SU-DHL-6 (cell line): ENCODE results near the gene SUGCT.

Experiments used
- H2AFZ ChIP-seq: fragments of 200-600 bp; sonication (generic); 2 replicates; pipeline ENCODE4 v1.6.1; 2014; ENCODE audit warnings: low read depth, mild to moderate bottlenecking, moderate library complexity, mixed read lengths, antibody characterized with exemption, low read length; ENCODE audit not compliant: severe bottlenecking
- H3F3A ChIP-seq: fragments of 200-600 bp; shearing (Covaris generic); 2 replicates; pipeline ENCODE4 v1.6.0; 2016; ENCODE audit warnings: antibody characterized with exemption, mild to moderate bottlenecking; ENCODE audit not compliant: insufficient read depth
- H3K27ac ChIP-seq: fragments of 200-600 bp; sonication (generic); 2 replicates; pipeline ENCODE4 v1.5.1; 2016; ENCODE audit warnings: low read depth, mild to moderate bottlenecking, low read length, moderate library complexity, mixed read lengths
- H3K27me3 ChIP-seq: fragments of 200-600 bp; sonication (generic), shearing (Covaris generic); 2 replicates; pipeline ENCODE4 v1.6.0; 2014; ENCODE audit warnings: mild to moderate bottlenecking, low read length
- H3K36me3 ChIP-seq: fragments of 200-600 bp; sonication (generic); 2 replicates; pipeline ENCODE4 v1.6.1; 2014; ENCODE audit warnings: mild to moderate bottlenecking, low read length, mixed read lengths
- H3K4me2 ChIP-seq: fragments of 300-600, 200-600 bp; shearing (Covaris generic), sonication (generic); 2 replicates; pipeline ENCODE4 v1.6.0; 2014; ENCODE audit warnings: low read length, low read depth, mild to moderate bottlenecking; ENCODE audit not compliant: poor library complexity, severe bottlenecking
- H3K4me3 ChIP-seq: fragments of 200-600 bp; sonication (generic); 2 replicates; pipeline ENCODE4 v1.5.1; 2014; ENCODE audit warnings: antibody characterized with exemption, low read length, mild to moderate bottlenecking, mixed read lengths; ENCODE audit not compliant: insufficient read depth, poor library complexity, severe bottlenecking
- H3K79me2 ChIP-seq: fragments of 200-600 bp; sonication (generic); 2 replicates; pipeline ENCODE4 v1.6.1; 2014; ENCODE audit warnings: mild to moderate bottlenecking, low read length, moderate library complexity; ENCODE audit not compliant: insufficient read depth
- H3K9ac ChIP-seq: fragments of 200-600 bp; sonication (generic); 2 replicates; pipeline ENCODE4 v1.7.0; 2014; ENCODE audit warnings: mild to moderate bottlenecking, low read length
- H3K9me2 ChIP-seq: fragments of 200-600 bp; sonication (generic); replicated peaks from 2 replicates; pipeline ENCODE4 v1.6.1; 2014; ENCODE audit warnings: low read length; ENCODE audit not compliant: insufficient read depth
- H3K9me3 ChIP-seq: fragments of 200-600 bp; sonication (generic); 2 replicates; pipeline ENCODE4 v1.6.1; 2014; ENCODE audit warnings: low read length, mixed read lengths; ENCODE audit not compliant: insufficient read depth
- H4K20me1 ChIP-seq: fragments of 200-600 bp; sonication (generic); 2 replicates; pipeline ENCODE4 v1.6.1; 2014; ENCODE audit warnings: low read depth, mild to moderate bottlenecking, antibody characterized with exemption, low read length, moderate library complexity, mixed read lengths
- EZH2phosphoT487 ChIP-seq: fragments of 200-600 bp; sonication (generic), shearing (Covaris generic); conservative IDR thresholded peaks from 2 replicates; pipeline ENCODE4 v1.6.1; 2018; ENCODE audit warnings: mild to moderate bottlenecking, antibody characterized with exemption, low read length, moderate library complexity, mixed read lengths
- TF ChIP-seq, protein P1 (sequence below): fragments of 200-600 bp; sonication (generic); IDR thresholded peaks from one replicate; pipeline ENCODE4 v1.5.1; 2017; ENCODE audit warnings: antibody characterized with exemption, mild to moderate bottlenecking, low read length, moderate library complexity; ENCODE audit not compliant: insufficient read depth, poor library complexity, severe bottlenecking

The SUGCT gene

GRCh38 chr7:40457776-40458480 lies 323.1 kb downstream of the SUGCT start:
- H3K27me3 ChIP-seq: no peaks in the 10 kb centered on the region

DNA sequence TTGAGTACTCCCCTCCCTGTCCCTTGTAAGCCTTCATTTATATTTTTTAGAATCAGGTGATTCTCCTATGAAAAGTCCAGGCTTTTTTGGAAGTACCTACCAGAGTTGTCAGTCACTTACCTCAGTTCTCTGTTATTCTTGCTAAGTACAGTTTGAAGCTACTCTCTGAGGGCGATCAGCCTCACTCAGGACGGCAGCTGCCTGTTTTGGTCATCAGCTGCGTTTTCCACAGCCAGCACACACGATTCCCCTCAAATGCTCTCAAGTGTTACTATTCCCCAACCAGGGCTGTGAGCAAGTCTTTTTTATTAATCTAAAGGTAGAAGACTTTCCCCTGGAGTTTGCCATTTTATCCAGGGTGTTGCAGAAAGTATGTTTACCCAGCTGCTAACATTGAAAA lies 328.6 kb downstream of the SUGCT start:
- no peaks in the 10 kb centered on the region for H3K27me3 ChIP-seq
- H3K9me3 ChIP-seq: no peaks in the 10 kb centered on the region
- TF ChIP-seq, protein P1, sequence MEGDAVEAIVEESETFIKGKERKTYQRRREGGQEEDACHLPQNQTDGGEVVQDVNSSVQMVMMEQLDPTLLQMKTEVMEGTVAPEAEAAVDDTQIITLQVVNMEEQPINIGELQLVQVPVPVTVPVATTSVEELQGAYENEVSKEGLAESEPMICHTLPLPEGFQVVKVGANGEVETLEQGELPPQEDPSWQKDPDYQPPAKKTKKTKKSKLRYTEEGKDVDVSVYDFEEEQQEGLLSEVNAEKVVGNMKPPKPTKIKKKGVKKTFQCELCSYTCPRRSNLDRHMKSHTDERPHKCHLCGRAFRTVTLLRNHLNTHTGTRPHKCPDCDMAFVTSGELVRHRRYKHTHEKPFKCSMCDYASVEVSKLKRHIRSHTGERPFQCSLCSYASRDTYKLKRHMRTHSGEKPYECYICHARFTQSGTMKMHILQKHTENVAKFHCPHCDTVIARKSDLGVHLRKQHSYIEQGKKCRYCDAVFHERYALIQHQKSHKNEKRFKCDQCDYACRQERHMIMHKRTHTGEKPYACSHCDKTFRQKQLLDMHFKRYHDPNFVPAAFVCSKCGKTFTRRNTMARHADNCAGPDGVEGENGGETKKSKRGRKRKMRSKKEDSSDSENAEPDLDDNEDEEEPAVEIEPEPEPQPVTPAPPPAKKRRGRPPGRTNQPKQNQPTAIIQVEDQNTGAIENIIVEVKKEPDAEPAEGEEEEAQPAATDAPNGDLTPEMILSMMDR: no peak
- no peak for TF ChIP-seq EZH2phosphoT487
- H2AFZ ChIP-seq: no peak overlapping the region
- H3K79me2 ChIP-seq: no peaks in the 10 kb centered on the region
- H3F3A ChIP-seq: no peaks in the 10 kb centered on the region
- no peaks in the 10 kb centered on the region for H3K9me2 ChIP-seq
- no peak overlapping the region for H3K9ac ChIP-seq
- no peak overlapping the region for H3K27ac ChIP-seq
- no peak overlapping the region for H3K4me2 ChIP-seq
- no peak overlapping the region for H3K4me3 ChIP-seq
- no peaks in the 10 kb centered on the region for H3K36me3 ChIP-seq
- H4K20me1 ChIP-seq: no peaks in the 10 kb centered on the region

More at GRCh38 chr7:40457776-40458480, 323.1 kb downstream of the SUGCT start:
- Histone ChIP-seq H3K4me2 (no peak overlapping the region), H3K9ac (no peak overlapping the region), H3K4me3 (no peak overlapping the region), H2AFZ (no peak overlapping the region), H3K9me2 (no peaks in the 10 kb centered on the region), H3K79me2 (no peaks in the 10 kb centered on the region), H3K9me3 (no peaks in the 10 kb centered on the region), H4K20me1 (no peaks in the 10 kb centered on the region), H3F3A (no peaks in the 10 kb centered on the region), H3K36me3 (no peaks in the 10 kb centered on the region), H3K27ac (no peak overlapping the region)
- TF ChIP-seq EZH2phosphoT487: no peak
- TF ChIP-seq, protein P1: no peak

DNA sequence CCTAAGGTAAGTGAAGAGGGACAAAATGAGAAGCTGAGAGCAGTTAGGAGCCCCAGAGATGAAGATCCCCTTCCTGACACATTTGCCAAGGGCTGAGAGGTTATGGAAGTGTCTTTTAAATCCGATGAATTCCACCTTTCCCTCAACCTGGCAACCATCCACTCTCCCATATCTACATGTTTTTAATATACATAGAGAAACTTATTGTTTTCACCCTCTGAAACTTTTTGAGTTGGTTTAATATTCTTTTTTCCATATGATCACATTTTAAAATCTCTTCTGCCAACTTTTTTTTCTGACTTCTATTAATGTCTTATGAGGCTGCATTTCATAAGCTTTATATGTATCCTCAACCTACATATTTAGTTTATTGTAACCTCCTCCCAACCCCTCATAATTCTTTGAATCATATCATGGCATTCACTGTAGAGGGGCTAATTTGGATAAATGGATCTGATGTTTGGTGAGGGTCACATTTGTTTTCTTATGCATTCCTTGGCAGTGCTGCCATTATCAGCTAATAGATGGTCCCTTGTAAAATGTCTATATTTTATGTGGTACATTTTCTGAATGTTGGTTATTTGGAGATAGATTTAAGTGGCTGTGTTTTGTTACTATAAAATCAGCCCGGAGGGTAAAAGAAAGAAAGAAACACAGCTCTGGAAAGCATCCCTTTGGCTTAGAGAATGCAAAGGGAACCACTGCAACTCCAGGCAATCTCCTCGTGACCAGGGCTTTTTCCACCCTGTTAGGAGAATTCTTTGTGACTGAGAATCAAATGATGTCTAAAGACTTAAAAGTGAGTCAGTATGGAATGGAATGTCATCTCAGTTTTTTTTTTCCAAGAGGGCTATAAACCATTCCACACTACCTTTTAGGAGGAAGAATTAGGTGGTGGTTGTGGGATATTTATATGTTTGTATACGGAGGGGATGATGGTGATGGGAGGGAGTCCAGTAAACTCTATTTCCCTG lies 334.4 kb downstream of the SUGCT start:
- Histone ChIP-seq H3K36me3 (no peaks in the 10 kb centered on the region), H3F3A (no peaks in the 10 kb centered on the region), H3K4me2 (no peak overlapping the region), H4K20me1 (no peaks in the 10 kb centered on the region), H3K79me2 (no peaks in the 10 kb centered on the region), H3K27ac (no peak overlapping the region), H2AFZ (no peak overlapping the region), H3K4me3 (no peak overlapping the region), H3K27me3 (no peaks in the 10 kb centered on the region), H3K9ac (no peak overlapping the region), H3K9me3 (no peaks in the 10 kb centered on the region), H3K9me2 (no peaks in the 10 kb centered on the region)
- TF ChIP-seq, protein P1: no peak
- no peak for TF ChIP-seq EZH2phosphoT487
